Activated CD4-positive, alpha-beta T cell treated with anti-CD3 and anti-CD28 coated beads, Interleukin-2, Interleukin-4, amounts not matched to agents 100 ng/mL and 50 ng/mL, durations not matched to agents 16 hours and 8 hours (primary cell): ENCODE measurements around the gene COL21A1.
A peak's percentile ranks its signal among the peaks of the same experiment; 100 is the strongest.

Experiments
- DNase-seq: peaks from one replicate; pipeline ENCODE4 v3.0.0-alpha.2; 2020; ENCODE audit warnings: low spot score

COL21A1 gene

GRCh38 chr6:56245903-56246351, 1.5 kb downstream of the COL21A1 start:
- no peak for DNase-seq

GRCh38 chr6:56244528-56245253, 2.7 kb downstream of the COL21A1 start:
- DNase-seq, result no peak

GRCh38 chr6:56244089-56244488, 3.3 kb downstream of the COL21A1 start:
- no peak for DNase-seq

- no peak for DNase-seq
Measured at GRCh38 chr6:56243518-56244070, 3.8 kb downstream of the COL21A1 start.

GRCh38 chr6:56242346-56242745, 5.0 kb downstream of the COL21A1 start:
- no peak for DNase-seq

GRCh38 chr6:56241124-56241802, 6.1 kb downstream of the COL21A1 start:
- no peak for DNase-seq

GRCh38 chr6:56238352-56238751, 9.0 kb downstream of the COL21A1 start:
- DNase-seq, result peak; percentile 0

GRCh38 chr6:56235245-56235644, 12.1 kb downstream of the COL21A1 start:
- no peak for DNase-seq

GRCh38 chr6:56232436-56232835, 14.9 kb downstream of the COL21A1 start:
- DNase-seq, result no peak

- DNase-seq, result no peak
Measured at GRCh38 chr6:56231827-56232226, 15.6 kb downstream of the COL21A1 start.

- no peak for DNase-seq
Measured at GRCh38 chr6:56230976-56231566, 16.3 kb downstream of the COL21A1 start.

GRCh38 chr6:56227071-56227879, 20.1 kb downstream of the COL21A1 start:
- DNase-seq, result no peak

- DNase-seq, result no peak
Measured at GRCh38 chr6:56223995-56224394, 23.4 kb downstream of the COL21A1 start.

- no peak for DNase-seq
Measured at GRCh38 chr6:56222499-56222898, 24.9 kb downstream of the COL21A1 start.

- DNase-seq, result no peak
Measured at GRCh38 chr6:56220078-56220477, 27.3 kb downstream of the COL21A1 start.

- DNase-seq, result no peak
Measured at GRCh38 chr6:56214703-56215101, 32.7 kb downstream of the COL21A1 start.

- DNase-seq, result no peak
Measured at GRCh38 chr6:56214041-56214702, 33.2 kb downstream of the COL21A1 start.

- no peak for DNase-seq
Measured at GRCh38 chr6:56211724-56212123, 35.7 kb downstream of the COL21A1 start.

GRCh38 chr6:56204134-56204533, 43.2 kb downstream of the COL21A1 start:
- no peak for DNase-seq

- no peak for DNase-seq
Measured at GRCh38 chr6:56199956-56200355, 47.4 kb downstream of the COL21A1 start.

- DNase-seq, result no peak
Measured at GRCh38 chr6:56193846-56194245, 53.5 kb downstream of the COL21A1 start.

- no peak for DNase-seq
Measured at GRCh38 chr6:56188429-56188828, 59.0 kb downstream of the COL21A1 start.
